ENCODE data around the gene HBA1. TPM values are rescaled to one million over a fixed set of nuclear protein-coding genes. Genes with fewer than 3 reads are reported as not detected.

The HBA1 gene
- total and polyA plus RNA-seq, 9 of the 15 experiments (the other 6 are each of a cell fraction or from before 2014, with no cell fraction given) = 128 to 2,388 (median 380) TPM

GRCh38 chr16:143047-143446 is 33.4 kb upstream of the HBA1 start:
- no TSS peak for BruUV-seq (replicated peaks)
- H3K9ac ChIP-seq (ENCODE audit: insufficient read depth in 1 of 2, low read depth in 2 of 2, low read length in 2 of 2) = peak overlapping the region; percentile 56 to 86
- peak; percentile 85 to 94 (median 89) for DNase-seq (ENCODE audit: extremely low read depth in 1 of 4, low spot score in 3 of 4)
- peaks cover 4% of the 10 kb centered on the region; the same call in 2 of the 3 replicates for H3K79me2 ChIP-seq (ENCODE audit: control insufficient read depth, insufficient read depth, low read length)
- H3K9me1 ChIP-seq (ENCODE audit: control insufficient read depth, insufficient read depth, low read length) = no peaks in the 10 kb centered on the region
- peak overlapping the region; percentile 71 for H3K4me2 ChIP-seq (ENCODE audit: insufficient read depth, low read length)
- no peaks in the 10 kb centered on the region for H3K27me3 ChIP-seq (ENCODE audit: control insufficient read depth in 2 of 2, insufficient read depth in 2 of 2, low read length in 2 of 2)
- H2AFZ ChIP-seq (ENCODE audit: low read depth, low read length) = peak overlapping the region; percentile 52
- H3K36me3 ChIP-seq (ENCODE audit: control insufficient read depth, insufficient read depth, low read length) = no peaks in the 10 kb centered on the region
- in situ Hi-C loops (cut with MboI) (no loop called here), intact Hi-C loops (cut with micrococcal nuclease) (loop anchor here (2.0 kb wide), 1 partner anchor 36 kb away; no protein-coding TSS in a partner anchor)
- H3K4me1 ChIP-seq (replicated peaks in 1 of 2; ENCODE audit: control insufficient read depth in 2 of 2, insufficient read depth in 2 of 2, low read length in 2 of 2) = peaks cover 37 to 53% of the 10 kb centered on the region in 2 experiments
- POLR2A ChIA-PET = interaction anchor here (0.5 to 1.6 kb wide), 5 partner anchors 9 to 1014 kb away, joined by 3 to 4 read pairs (median 3); no protein-coding TSS in a partner anchor
- peak overlapping the region; percentile 81 for H3K27ac ChIP-seq (ENCODE audit: extremely low read depth, low read depth, low read length)
- CTCF ChIA-PET (ENCODE audit: low intra/inter-chr PET ratio) = no interaction called here
- H3K9me3 ChIP-seq (replicated peaks; ENCODE audit: control insufficient read depth, insufficient read depth, low read depth, low read length) = no peaks in the 10 kb centered on the region
- 0% methylated on average over 6 of the region's 6 CpGs for whole genome bisulfite sequencing (ENCODE audit: insufficient coverage, low coverage, missing lambda C conversion rate)
- FAIRE-seq = peak; percentile 90
- H3K4me3 ChIP-seq = no peak overlapping the region
- H4K20me1 ChIP-seq (replicated peaks; ENCODE audit: control insufficient read depth, insufficient read depth, low read length) = no peaks in the 10 kb centered on the region
- peak; percentile 75 for ATAC-seq
- TF ChIP-seq ZBTB40 (IDR thresholded peaks at IDR 0.05) (no peak), ZBTB40 (CRISPR knock-in tag; IDR thresholded peaks at IDR 0.05) (no peak), IFI16 (CRISPR knock-in tag; IDR thresholded peaks at IDR 0.05) (peak; percentile 68; the same call in 1 of the 2 replicates), CC2D1A (IDR thresholded peaks at IDR 0.05) (peak; percentile 77; the same call in 1 of the 2 replicates), ZC3H8 (IDR thresholded peaks at IDR 0.05) (no peak), FOXJ2 (tag; IDR thresholded peaks at IDR 0.05) (no peak), GTF2E2 (tag; IDR thresholded peaks at IDR 0.05) (no peak), ATF1 (CRISPR knock-in tag; IDR thresholded peaks at IDR 0.05) (no peak), ATF1 (tag; IDR thresholded peaks at IDR 0.05) (no peak), FOS (IDR thresholded peaks at IDR 0.05; ENCODE audit: extremely low read depth, insufficient read length) (no peak), L3MBTL2 (IDR thresholded peaks at IDR 0.05) (0 out of 2 replicates have a peak, but pooled peaks have one; percentile 47), ZBTB7A (IDR thresholded peaks at IDR 0.05; ENCODE audit: borderline replicate concordance, control insufficient read depth, low read depth, low read length) (peak; percentile 71; the same call in 1 of the 2 replicates), TARDBP (IDR thresholded peaks at IDR 0.05) (no peak), GTF2F1 (IDR thresholded peaks at IDR 0.05; ENCODE audit: low read depth, low read length) (no peak), LEF1 (IDR thresholded peaks at IDR 0.05) (peak; percentile 87), STAT5A (IDR thresholded peaks at IDR 0.05; ENCODE audit: borderline replicate concordance, low read length) (peak; percentile 88)
- TF ChIP-seq, protein P1, sequence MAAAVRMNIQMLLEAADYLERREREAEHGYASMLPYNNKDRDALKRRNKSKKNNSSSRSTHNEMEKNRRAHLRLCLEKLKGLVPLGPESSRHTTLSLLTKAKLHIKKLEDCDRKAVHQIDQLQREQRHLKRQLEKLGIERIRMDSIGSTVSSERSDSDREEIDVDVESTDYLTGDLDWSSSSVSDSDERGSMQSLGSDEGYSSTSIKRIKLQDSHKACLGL (CRISPR knock-in tag; IDR thresholded peaks at IDR 0.05; ENCODE audit: borderline replicate concordance, poor library complexity, severe bottlenecking) = no peak
